Liver (tissue), 9 donors: Measurements from ENCODE around the gene STK39. TPM values are rescaled to one million over a fixed set of nuclear protein-coding genes. Genes with fewer than 3 reads are reported as not detected.

ENCODE experiments used
- DNase-seq: peaks from one replicate; pipeline ENCODE4 v3.0.0-alpha.2; 2017; ENCODE audit warnings: low spot score
- H3K27ac ChIP-seq, 2 donors: one replicate each; pipeline ENCODE4 v1.7.0; 2013; ENCODE audit warnings: inconsistent platforms in 2 of 2, low read length in 2 of 2, control low read depth in 1 of 2, low read depth in 1 of 2, mild to moderate bottlenecking in 1 of 2
- H3K27me3 ChIP-seq, 4 donors: one replicate each; pipeline versions ENCODE4 v1.6.1 to v1.7.0; 2013; ENCODE audit warnings: low read length in 3 of 4, inconsistent platforms in 1 of 4, mild to moderate bottlenecking in 1 of 4, moderate library complexity in 1 of 4; ENCODE audit not compliant: control insufficient read depth in 4 of 4, insufficient read depth in 4 of 4
- H3K36me3 ChIP-seq, 4 donors: one replicate each; pipeline versions ENCODE4 v1.6.1 to v1.7.0; 2013; ENCODE audit warnings: low read length in 3 of 4, mild to moderate bottlenecking in 3 of 4, low read depth in 1 of 4, moderate library complexity in 1 of 4; ENCODE audit not compliant: control insufficient read depth in 4 of 4, insufficient read depth in 3 of 4
- H3K4me1 ChIP-seq, 4 donors: one replicate each; pipeline versions ENCODE4 v1.6.1 to v1.7.0; 2013; ENCODE audit warnings: low read length in 3 of 4, mild to moderate bottlenecking in 3 of 4, moderate library complexity in 1 of 4; ENCODE audit not compliant: control insufficient read depth in 4 of 4, insufficient read depth in 4 of 4
- H3K4me3 ChIP-seq, 3 donors: one replicate each; pipeline versions ENCODE4 v1.6.1 to v1.7.0; 2013; ENCODE audit warnings: low read length in 3 of 3, control low read depth in 1 of 3, low read depth in 1 of 3, mild to moderate bottlenecking in 1 of 3
- H3K9ac ChIP-seq, 2 donors: one replicate each; pipeline ENCODE4 v1.7.0; 2013; ENCODE audit warnings: low read length in 2 of 2, mild to moderate bottlenecking in 2 of 2, moderate library complexity in 2 of 2, control low read depth in 1 of 2, low read depth in 1 of 2
- H3K9me3 ChIP-seq, 4 donors: one replicate each; pipeline versions ENCODE4 v1.6.1 to v1.7.0; 2013; ENCODE audit warnings: low read length in 3 of 4; ENCODE audit not compliant: control insufficient read depth in 4 of 4
- GABPA ChIP-seq, 2 donors: IDR thresholded peaks in 1 of 2; conservative IDR thresholded peaks in 1 of 2; 2 replicates each; pipeline ENCODE4 v1.6.1; 2016; ENCODE audit warnings: antibody characterized with exemption in 2 of 2, mild to moderate bottlenecking in 1 of 2, moderate library complexity in 1 of 2
- HNF4A ChIP-seq, 2 donors: conservative IDR thresholded peaks; 2 replicates each; pipeline ENCODE4 v1.6.1; 2016; ENCODE audit warnings: antibody characterized with exemption in 2 of 2, mild to moderate bottlenecking in 2 of 2
- JUND ChIP-seq, 2 donors: IDR thresholded peaks; 2 replicates each; pipeline ENCODE4 v1.6.1; 2016; ENCODE audit warnings: antibody characterized with exemption in 2 of 2
- NR2F2 ChIP-seq: IDR thresholded peaks from 2 replicates; pipeline ENCODE4 v1.6.1; 2016; ENCODE audit warnings: antibody characterized with exemption
- RXRA ChIP-seq, 2 donors: IDR thresholded peaks; 2 replicates each; pipeline ENCODE4 v1.6.1; 2017 to 2018; ENCODE audit warnings: antibody characterized with exemption in 2 of 2, mild to moderate bottlenecking in 1 of 2
- SP1 ChIP-seq: IDR thresholded peaks from 2 replicates; pipeline ENCODE4 v1.6.1; 2018; ENCODE audit warnings: antibody characterized with exemption, mild to moderate bottlenecking
- TAF1 ChIP-seq: conservative IDR thresholded peaks from 2 replicates; pipeline ENCODE4 v1.6.1; 2016; ENCODE audit warnings: antibody characterized with exemption, mild to moderate bottlenecking
- YY1 ChIP-seq: IDR thresholded peaks from 2 replicates; pipeline ENCODE4 v1.6.1; 2016; ENCODE audit warnings: antibody characterized with exemption, mild to moderate bottlenecking
- WGBS: extraction: QIAGEN DNeasy Blood & Tissue Kit; methylation state at CpG from one replicate; pipeline ENCODE4 v1.1.7; 2013; 5-methylcytosine and 5-hydroxymethylcytosine counted together
- polyA plus RNA-seq, 2 donors: library from polyadenylated mRNA; stranded (reverse) in 1 of 2; unstranded in 1 of 2; fragments of 200-250 nt in 1 of 2; fragments of >200 nt in 1 of 2; fragmentation: Nextera tagmentation in 1 of 2; extraction: Ambion mirVana in 1 of 2; gene quantifications; one replicate each; pipeline versions ENCODE4 v1.2.1 to v1.2.3, GENCODE V29; 2013 to 2015
- total RNA-seq, 2 donors: library from RNA; depleted of rRNA; stranded (reverse); fragments of >200 nt; gene quantifications; one replicate each; pipeline ENCODE4 v1.2.3, GENCODE V29; 2014
- TF ChIP-seq, protein P1 (sequence below): IDR thresholded peaks from 2 replicates; pipeline ENCODE4 v1.6.1; 2016; ENCODE audit warnings: antibody characterized with exemption
- TF ChIP-seq, protein P2 (sequence below): IDR thresholded peaks from 2 replicates; pipeline ENCODE4 v1.6.1; 2016; ENCODE audit warnings: antibody characterized with exemption
- TF ChIP-seq, protein P3 (sequence below): fragments of 150-350 bp; IDR thresholded peaks from 2 replicates; pipeline ENCODE4 v1.5.1; 2017; ENCODE audit warnings: improper control_type of control experiment, low read depth, low read length; ENCODE audit not compliant: missing input control
- TF ChIP-seq, protein P4 (sequence below): IDR thresholded peaks from 2 replicates; pipeline ENCODE4 v1.6.1; 2016; ENCODE audit warnings: antibody characterized with exemption
- donor health status: healthy.
- donor health status: healthy.
- donor health status: healthy.
- donor health status: healthy.
- donor health status: healthy.

STK39 gene
- total and polyA plus RNA-seq, 4 donors, result 0.29 to 1.8 (median 0.73) TPM

DNA sequence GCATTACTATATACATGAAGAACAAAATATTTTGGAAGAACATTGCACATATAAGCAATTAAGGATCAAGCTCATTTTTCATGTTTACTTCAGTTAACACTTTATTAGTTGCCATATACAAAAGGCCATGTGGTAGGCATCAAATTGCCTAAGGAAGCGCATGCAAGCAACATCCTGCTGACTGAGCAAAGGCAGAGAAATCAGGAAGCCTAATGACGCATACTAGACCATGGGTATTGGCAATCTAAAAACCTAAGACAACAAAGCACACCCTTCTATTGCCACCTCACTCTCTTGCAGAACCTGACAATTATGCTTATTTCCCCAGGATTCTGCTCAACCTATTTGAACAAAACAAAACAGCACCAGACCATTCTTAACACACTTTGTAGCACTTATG is 171.9 kb downstream of the STK39 start:
- Histone ChIP-seq H3K9ac (no peak overlapping the region), H3K4me1 (no peaks in the 10 kb centered on the region), H3K9me3 (no peaks in the 10 kb centered on the region), H3K27me3 (no peaks in the 10 kb centered on the region), H3K27ac (no peak overlapping the region), H3K36me3 (no peaks in the 10 kb centered on the region), H3K4me3 (no peak overlapping the region)
- DNase-seq, result no peak
- 80% methylated on average over 2 of the region's 2 CpGs for WGBS
- TF ChIP-seq TAF1 (no peak), SP1 (no peak), JUND (IDR thresholded peaks at IDR 0.05) (no peak), YY1 (no peak), NR2F2 (no peak)
- TF ChIP-seq, protein P1, sequence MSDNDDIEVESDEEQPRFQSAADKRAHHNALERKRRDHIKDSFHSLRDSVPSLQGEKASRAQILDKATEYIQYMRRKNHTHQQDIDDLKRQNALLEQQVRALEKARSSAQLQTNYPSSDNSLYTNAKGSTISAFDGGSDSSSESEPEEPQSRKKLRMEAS, result no peak
- TF ChIP-seq, protein P2, sequence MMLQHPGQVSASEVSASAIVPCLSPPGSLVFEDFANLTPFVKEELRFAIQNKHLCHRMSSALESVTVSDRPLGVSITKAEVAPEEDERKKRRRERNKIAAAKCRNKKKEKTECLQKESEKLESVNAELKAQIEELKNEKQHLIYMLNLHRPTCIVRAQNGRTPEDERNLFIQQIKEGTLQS, result no peak
- TF ChIP-seq, protein P3, sequence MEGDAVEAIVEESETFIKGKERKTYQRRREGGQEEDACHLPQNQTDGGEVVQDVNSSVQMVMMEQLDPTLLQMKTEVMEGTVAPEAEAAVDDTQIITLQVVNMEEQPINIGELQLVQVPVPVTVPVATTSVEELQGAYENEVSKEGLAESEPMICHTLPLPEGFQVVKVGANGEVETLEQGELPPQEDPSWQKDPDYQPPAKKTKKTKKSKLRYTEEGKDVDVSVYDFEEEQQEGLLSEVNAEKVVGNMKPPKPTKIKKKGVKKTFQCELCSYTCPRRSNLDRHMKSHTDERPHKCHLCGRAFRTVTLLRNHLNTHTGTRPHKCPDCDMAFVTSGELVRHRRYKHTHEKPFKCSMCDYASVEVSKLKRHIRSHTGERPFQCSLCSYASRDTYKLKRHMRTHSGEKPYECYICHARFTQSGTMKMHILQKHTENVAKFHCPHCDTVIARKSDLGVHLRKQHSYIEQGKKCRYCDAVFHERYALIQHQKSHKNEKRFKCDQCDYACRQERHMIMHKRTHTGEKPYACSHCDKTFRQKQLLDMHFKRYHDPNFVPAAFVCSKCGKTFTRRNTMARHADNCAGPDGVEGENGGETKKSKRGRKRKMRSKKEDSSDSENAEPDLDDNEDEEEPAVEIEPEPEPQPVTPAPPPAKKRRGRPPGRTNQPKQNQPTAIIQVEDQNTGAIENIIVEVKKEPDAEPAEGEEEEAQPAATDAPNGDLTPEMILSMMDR, result no peak
- TF ChIP-seq, protein P4, sequence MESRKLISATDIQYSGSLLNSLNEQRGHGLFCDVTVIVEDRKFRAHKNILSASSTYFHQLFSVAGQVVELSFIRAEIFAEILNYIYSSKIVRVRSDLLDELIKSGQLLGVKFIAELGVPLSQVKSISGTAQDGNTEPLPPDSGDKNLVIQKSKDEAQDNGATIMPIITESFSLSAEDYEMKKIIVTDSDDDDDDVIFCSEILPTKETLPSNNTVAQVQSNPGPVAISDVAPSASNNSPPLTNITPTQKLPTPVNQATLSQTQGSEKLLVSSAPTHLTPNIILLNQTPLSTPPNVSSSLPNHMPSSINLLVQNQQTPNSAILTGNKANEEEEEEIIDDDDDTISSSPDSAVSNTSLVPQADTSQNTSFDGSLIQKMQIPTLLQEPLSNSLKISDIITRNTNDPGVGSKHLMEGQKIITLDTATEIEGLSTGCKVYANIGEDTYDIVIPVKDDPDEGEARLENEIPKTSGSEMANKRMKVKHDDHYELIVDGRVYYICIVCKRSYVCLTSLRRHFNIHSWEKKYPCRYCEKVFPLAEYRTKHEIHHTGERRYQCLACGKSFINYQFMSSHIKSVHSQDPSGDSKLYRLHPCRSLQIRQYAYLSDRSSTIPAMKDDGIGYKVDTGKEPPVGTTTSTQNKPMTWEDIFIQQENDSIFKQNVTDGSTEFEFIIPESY, result no peak

DNA sequence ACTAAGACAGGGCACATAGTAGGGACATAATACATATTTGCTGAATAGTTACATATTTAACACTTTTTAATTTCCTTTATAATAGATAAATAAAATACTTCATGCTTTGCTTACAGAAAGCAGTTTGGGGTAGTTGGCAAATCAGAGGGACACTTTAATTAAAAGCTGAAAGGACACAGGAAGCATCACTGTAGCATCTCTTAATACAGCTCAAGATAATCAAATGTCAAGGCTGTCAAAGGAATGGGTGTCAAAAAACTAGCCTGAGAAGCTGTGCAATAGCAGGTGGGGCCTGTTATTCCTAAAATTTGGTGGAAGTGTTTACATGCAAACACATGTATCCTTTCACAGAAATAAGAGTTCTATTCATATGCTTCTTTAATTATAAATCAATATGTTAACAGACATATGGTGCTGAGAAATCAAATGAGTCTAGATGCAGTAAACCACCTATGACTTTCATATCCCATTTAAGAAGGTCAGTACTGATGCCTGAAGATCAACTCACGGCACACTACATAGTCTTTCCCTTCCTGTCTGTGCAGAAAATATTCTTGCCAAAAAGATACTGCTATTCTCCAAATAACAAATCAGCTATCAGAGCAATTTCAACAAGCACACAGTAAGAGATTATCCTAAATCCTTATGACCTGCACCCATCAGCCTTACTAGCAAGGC is 174.6 kb downstream of the STK39 start:
- 85% methylated on average over 1 of the region's 1 CpG for WGBS
- no peaks in the 10 kb centered on the region for H3K9me3 ChIP-seq
- no peak for DNase-seq
- H3K27me3 ChIP-seq, result peaks cover 0 to 2% (median 0%) of the 10 kb centered on the region in 4 donors
- no peak overlapping the region for H3K27ac ChIP-seq
- no peaks in the 10 kb centered on the region for H3K36me3 ChIP-seq
- H3K4me3 ChIP-seq, result no peak overlapping the region
- no peak for TF ChIP-seq GABPA (IDR thresholded peaks at IDR 0.05 in 1 of 2, conservative IDR thresholded peaks at IDR 0.05 in 1 of 2)
- TF ChIP-seq, protein P3, result no peak
- TF ChIP-seq JUND (IDR thresholded peaks at IDR 0.05), result no peak
- no peak for TF ChIP-seq SP1
- TF ChIP-seq RXRA (IDR thresholded peaks at IDR 0.05), result no peak
- TF ChIP-seq, protein P1, result no peak
- no peak for TF ChIP-seq HNF4A (conservative IDR thresholded peaks at IDR 0.05)
- TF ChIP-seq, protein P4, result no peak
- TF ChIP-seq YY1, result no peak
- TF ChIP-seq TAF1, result no peak
- H3K4me1 ChIP-seq, result no peaks in the 10 kb centered on the region
- no peak overlapping the region for H3K9ac ChIP-seq
